ENCODE data around the gene ARID4A.
"Not testable (repeated sequence)": the region's sequence is repeated elsewhere in the genome, so short reads cannot be mapped to it uniquely, and the experiment has no call there.

Gene ARID4A

DNA sequence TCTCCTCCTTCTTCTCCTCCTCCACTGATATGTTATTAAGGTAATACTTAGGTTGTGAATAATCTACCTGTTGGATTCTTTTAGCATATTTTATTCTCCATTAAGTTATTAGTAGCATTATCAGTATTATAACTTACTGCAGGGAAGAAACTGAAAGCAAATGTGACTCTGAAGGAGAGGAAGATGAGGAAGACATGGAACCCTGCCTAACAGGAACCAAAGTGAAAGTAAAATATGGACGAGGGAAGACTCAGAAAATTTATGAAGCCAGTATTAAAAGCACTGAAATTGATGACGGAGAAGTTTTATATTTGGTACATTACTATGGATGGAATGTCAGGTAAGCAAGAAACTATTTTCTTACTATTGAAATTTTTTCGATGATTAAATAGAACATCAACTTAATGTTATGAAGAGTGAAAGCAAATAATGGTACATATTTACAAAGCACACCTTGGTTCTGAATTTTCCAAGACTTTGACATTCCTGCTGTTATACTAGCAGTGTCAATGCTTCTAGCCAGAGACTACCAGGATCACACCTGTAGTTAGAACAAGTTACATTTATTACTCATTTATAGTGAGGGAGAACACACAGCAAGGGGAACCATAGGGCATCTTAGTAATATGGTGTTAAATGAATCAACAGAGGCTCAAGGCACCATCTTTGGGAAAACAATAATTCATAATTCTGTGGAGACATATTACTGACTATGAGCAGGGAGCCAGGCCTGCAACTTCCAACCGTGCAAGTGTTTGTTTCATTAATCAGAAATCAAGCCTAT is 55.4 kb downstream of the ARID4A start:
- intact Hi-C loops (cut with micrococcal nuclease), result no loop called here
- H3K4me3 Mint-ChIP-seq, result peak overlapping the region; percentile 11
- H3K36me3 Mint-ChIP-seq (ENCODE audit: low read depth), result peaks cover 83% of the 10 kb centered on the region
- no peaks in the 10 kb centered on the region for H3K9me3 Mint-ChIP-seq
- H3K4me1 Mint-ChIP-seq (ENCODE audit: low read depth), result peaks cover 12% of the 10 kb centered on the region
- peak overlapping the region; percentile 5 for H3K27ac Mint-ChIP-seq
- no peaks in the 10 kb centered on the region for H3K27me3 Mint-ChIP-seq

DNA sequence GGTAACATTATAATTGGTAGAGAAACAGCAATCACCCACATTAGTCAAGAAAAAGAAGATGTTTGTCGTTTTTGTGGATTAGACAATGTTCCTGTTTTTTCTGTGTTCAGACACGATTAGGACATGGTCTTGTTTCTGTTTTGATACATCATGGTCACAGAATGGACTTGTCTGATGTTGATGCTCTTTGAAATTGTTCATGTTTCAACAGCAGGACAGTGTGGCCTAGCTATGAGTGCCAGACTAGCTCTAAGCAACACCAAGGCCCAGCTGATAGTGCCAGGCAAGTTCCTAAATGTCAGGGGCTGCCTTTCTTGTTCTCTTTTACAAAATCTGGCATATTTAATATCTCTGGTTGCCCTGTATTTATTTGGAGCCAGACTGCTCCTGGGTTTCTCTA is 56.5 kb downstream of the ARID4A start:
- Mint-ChIP-seq H3K4me1 (ENCODE audit: low read depth) (peaks cover 12% of the 10 kb centered on the region), H3K9me3 (no peaks in the 10 kb centered on the region), H3K27me3 (no peaks in the 10 kb centered on the region), H3K27ac (no peak overlapping the region), H3K36me3 (ENCODE audit: low read depth) (peaks cover 84% of the 10 kb centered on the region), H3K4me3 (no peak overlapping the region)
- intact Hi-C loops (cut with micrococcal nuclease), result no loop called here

DNA sequence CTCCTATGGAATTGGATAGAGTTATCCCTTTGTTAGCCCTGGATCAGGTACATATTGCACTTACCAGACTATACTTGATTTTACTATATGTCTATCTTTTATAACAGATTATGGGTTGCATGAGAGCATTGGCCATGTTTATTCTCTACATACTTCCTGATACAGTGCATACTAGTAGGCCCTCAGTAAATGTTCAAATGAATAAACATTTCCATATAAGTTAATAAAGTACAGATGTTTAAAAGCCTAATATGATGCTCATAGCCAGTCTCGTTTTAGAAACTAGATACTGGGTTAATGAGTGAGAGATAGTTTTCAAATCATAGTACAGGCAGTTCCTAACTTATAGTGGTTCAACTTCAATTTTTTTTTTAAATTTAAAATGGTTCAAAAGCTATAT is 57.9 kb downstream of the ARID4A start:
- intact Hi-C loops (cut with micrococcal nuclease), result no loop called here
- Mint-ChIP-seq H3K27me3 (no peaks in the 10 kb centered on the region), H3K36me3 (ENCODE audit: low read depth) (peaks cover 86% of the 10 kb centered on the region), H3K27ac (no peak overlapping the region), H3K9me3 (no peaks in the 10 kb centered on the region), H3K4me3 (no peak overlapping the region), H3K4me1 (ENCODE audit: low read depth) (peaks cover 12% of the 10 kb centered on the region)

DNA sequence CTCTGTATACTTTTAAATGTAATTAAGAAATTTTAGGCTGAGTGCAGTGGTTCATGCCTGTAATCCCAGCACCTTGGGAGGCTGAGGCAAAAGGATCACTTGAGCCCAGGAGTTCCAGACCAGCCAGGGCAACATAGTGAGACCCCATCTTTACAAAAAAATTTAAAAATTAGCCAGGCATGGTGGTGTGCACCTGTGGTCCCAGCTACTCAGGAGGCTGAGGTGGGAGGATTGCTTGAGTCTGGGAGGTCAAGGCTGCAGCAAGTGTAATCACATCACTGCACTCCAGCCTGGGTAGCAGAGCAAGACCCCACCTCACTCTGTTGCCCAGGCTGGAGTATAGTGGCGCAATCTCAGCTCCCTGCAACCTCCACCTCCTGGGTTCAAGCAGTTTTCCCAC is 63.9 kb downstream of the ARID4A start:
- peaks cover 84% of the 10 kb centered on the region for H3K36me3 Mint-ChIP-seq (ENCODE audit: low read depth)
- H3K27ac Mint-ChIP-seq; intact Hi-C loops (cut with micrococcal nuclease); H3K9me3 Mint-ChIP-seq; H3K27me3 Mint-ChIP-seq; H3K4me1 Mint-ChIP-seq (ENCODE audit: low read depth); H3K4me3 Mint-ChIP-seq: not testable (repeated sequence)

DNA sequence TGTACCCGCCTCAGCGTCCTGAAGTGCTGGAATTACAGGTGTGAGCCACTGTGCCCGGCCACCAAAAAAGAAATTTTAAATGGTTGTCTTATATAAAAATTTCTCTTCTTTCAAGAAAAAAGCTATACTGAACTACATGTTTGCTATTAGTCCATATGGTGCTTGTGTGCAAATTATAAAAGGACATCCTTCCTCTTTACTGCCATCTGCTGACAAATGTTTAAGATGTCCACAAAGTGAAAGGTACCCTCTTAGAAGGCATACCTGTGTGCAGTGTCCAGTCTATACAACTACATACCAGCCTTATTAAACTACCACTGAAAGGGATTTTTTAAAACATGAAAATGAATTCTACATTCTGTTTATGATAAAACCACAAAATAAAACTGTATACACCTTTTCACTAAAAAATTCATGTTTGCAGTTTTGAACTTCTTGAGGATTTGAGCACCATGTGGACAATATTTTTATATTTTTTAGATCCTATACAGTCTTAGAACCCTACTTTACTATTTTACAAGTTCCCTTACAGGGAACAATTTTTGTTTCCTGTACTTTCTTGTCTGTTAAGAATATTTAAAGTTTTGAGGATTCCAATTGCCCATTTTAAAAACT is 64.5 kb downstream of the ARID4A start:
- no peaks in the 10 kb centered on the region for H3K27me3 Mint-ChIP-seq
- intact Hi-C loops (cut with micrococcal nuclease), result no loop called here
- H3K9me3 Mint-ChIP-seq, result no peaks in the 10 kb centered on the region
- no peak overlapping the region for H3K4me3 Mint-ChIP-seq
- H3K4me1 Mint-ChIP-seq (ENCODE audit: low read depth), result peaks cover 9% of the 10 kb centered on the region
- H3K27ac Mint-ChIP-seq, result no peak overlapping the region
- H3K36me3 Mint-ChIP-seq (ENCODE audit: low read depth), result peaks cover 85% of the 10 kb centered on the region

DNA sequence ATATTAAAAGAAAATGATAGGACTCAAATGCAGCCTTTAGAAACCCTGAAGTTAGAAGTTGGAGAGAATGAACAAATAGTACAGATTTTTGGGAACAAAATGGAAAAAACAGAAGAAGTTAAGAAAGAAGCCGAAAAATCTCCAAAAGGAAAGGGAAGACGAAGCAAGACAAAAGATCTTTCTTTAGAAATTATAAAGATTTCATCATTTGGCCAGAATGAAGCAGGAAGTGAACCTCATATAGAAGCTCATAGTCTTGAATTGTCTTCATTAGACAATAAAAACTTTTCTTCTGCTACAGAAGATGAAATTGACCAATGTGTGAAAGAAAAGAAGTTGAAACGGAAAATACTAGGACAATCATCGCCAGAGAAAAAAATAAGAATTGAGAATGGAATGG is 66.0 kb downstream of the ARID4A start:
- no peaks in the 10 kb centered on the region for H3K27me3 Mint-ChIP-seq
- H3K4me1 Mint-ChIP-seq (ENCODE audit: low read depth), result peaks cover 9% of the 10 kb centered on the region
- peaks cover 85% of the 10 kb centered on the region for H3K36me3 Mint-ChIP-seq (ENCODE audit: low read depth)
- intact Hi-C loops (cut with micrococcal nuclease), result no loop called here
- H3K27ac Mint-ChIP-seq, result peak overlapping the region; percentile 74
- no peak overlapping the region for H3K4me3 Mint-ChIP-seq
- H3K9me3 Mint-ChIP-seq, result no peaks in the 10 kb centered on the region

DNA sequence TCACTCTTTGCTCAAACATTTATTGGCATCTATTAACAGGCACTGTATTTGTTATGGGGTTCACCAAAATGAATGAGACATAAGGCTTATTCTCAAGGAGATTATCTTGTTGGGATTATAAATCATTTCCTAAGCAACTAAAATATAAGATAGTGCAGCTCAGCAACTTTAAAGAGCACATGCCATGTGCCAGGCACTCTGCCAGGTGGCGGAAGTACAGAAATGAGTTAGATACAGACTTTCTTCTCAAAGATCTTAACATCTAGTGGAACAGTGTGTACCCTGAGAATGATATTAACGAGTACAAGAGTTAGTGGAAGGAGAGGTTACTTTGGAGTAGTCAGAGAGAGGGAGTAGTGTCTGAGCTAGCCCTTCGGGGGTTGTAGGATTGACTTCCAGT is 68.9 kb downstream of the ARID4A start:
- Mint-ChIP-seq H3K4me1 (ENCODE audit: low read depth) (peaks cover 9% of the 10 kb centered on the region), H3K36me3 (ENCODE audit: low read depth) (peaks cover 87% of the 10 kb centered on the region), H3K9me3 (no peaks in the 10 kb centered on the region), H3K27ac (no peak overlapping the region), H3K4me3 (no peak overlapping the region), H3K27me3 (no peaks in the 10 kb centered on the region)
- intact Hi-C loops (cut with micrococcal nuclease), result no loop called here

DNA sequence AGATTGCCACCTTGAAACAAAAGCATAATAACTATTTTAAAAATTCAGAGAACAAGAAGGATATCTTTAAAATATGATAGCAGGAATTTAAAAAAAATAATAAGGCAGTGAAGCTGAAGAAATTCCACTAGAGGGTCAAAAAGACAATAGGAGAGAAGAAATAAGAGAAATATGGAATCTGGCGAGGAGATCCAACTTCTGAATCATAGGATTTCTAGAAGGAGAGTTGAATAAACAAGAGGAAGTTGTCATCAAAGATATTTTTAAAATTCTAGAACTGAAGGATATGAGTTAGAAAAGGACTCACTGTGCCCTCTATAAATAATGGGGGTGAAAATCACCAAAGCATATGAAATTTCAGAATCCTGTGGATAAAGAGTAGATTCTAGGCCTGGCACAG is 70.6 kb downstream of the ARID4A start:
- intact Hi-C loops (cut with micrococcal nuclease), result no loop called here
- H3K27me3 Mint-ChIP-seq, result no peaks in the 10 kb centered on the region
- peaks cover 9% of the 10 kb centered on the region for H3K4me1 Mint-ChIP-seq (ENCODE audit: low read depth)
- no peaks in the 10 kb centered on the region for H3K9me3 Mint-ChIP-seq
- H3K27ac Mint-ChIP-seq, result no peak overlapping the region
- peaks cover 88% of the 10 kb centered on the region for H3K36me3 Mint-ChIP-seq (ENCODE audit: low read depth)
- no peak overlapping the region for H3K4me3 Mint-ChIP-seq

DNA sequence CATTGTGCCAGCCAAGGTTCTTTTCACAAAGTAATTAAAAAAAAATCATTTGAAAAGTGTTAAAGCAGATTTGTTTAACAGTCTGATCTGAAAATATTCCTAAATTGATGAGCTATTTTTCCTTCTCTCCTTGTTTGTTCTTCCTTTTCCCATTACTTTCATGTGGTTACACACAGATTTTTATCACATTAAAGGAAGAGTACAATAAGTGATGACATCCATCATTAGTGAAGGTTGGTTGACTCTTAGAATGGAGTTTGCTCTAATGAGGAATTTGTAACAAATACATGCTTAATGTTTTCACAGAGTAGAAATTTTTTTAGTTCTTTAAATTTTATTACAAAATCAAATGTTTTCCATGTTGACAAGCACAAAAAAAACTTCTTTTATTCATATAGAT is 78.4 kb downstream of the ARID4A start:
- Mint-ChIP-seq H3K36me3 (ENCODE audit: low read depth) (peaks cover 80% of the 10 kb centered on the region), H3K27ac (no peak overlapping the region), H3K4me1 (ENCODE audit: low read depth) (no peaks in the 10 kb centered on the region), H3K4me3 (no peak overlapping the region), H3K9me3 (no peaks in the 10 kb centered on the region), H3K27me3 (no peaks in the 10 kb centered on the region)
- intact Hi-C loops (cut with micrococcal nuclease), result loop anchor here (10.0 kb wide), 1 partner anchor 52 kb away; no protein-coding TSS in a partner anchor

DNA sequence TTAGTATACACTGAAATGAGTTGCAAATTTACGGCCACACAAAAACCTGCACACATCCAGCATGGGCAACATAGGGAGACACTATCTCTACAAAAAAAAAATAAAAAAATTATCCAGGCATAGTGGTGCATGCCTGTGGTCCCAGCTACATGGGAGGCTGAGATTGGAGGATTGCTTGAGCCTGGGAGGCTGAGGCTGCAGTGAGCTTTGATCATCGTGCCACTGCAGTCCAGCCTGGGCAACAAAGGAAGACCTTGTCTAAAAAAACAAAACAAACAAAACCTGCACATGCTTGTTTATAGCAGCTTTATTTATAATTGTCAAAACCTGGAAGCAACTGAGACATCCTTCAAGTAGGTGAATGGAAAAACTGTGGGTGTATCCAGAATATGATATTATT is 92.5 kb downstream of the ARID4A start:
- Mint-ChIP-seq H3K9me3 (no peaks in the 10 kb centered on the region), H3K36me3 (ENCODE audit: low read depth) (peaks cover 20% of the 10 kb centered on the region), H3K4me3 (no peak overlapping the region), H3K4me1 (ENCODE audit: low read depth) (peaks cover 5% of the 10 kb centered on the region), H3K27me3 (no peaks in the 10 kb centered on the region), H3K27ac (no peak overlapping the region)
- intact Hi-C loops (cut with micrococcal nuclease), result no loop called here

DNA sequence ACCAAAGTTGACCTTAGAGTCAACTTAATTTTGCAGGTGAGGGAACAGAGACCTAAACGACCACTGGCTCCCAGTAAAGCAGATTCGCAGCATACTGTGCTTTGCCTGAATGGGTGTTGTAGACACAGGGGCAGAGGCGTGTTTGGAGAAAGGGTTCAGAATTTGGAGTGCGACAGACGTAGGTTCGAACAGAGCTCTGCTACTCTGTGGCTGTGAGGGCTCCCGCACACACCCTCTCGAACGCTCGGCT is 97.1 kb downstream of the ARID4A start:
- H3K4me1 Mint-ChIP-seq (ENCODE audit: low read depth), result peaks cover 23% of the 10 kb centered on the region
- H3K36me3 Mint-ChIP-seq (ENCODE audit: low read depth), result no peaks in the 10 kb centered on the region
- H3K9me3 Mint-ChIP-seq, result no peaks in the 10 kb centered on the region
- peak overlapping the region; percentile 76 for H3K4me3 Mint-ChIP-seq
- no peaks in the 10 kb centered on the region for H3K27me3 Mint-ChIP-seq
- intact Hi-C loops (cut with micrococcal nuclease), result no loop called here
- peak overlapping the region; percentile 85 for H3K27ac Mint-ChIP-seq

DNA sequence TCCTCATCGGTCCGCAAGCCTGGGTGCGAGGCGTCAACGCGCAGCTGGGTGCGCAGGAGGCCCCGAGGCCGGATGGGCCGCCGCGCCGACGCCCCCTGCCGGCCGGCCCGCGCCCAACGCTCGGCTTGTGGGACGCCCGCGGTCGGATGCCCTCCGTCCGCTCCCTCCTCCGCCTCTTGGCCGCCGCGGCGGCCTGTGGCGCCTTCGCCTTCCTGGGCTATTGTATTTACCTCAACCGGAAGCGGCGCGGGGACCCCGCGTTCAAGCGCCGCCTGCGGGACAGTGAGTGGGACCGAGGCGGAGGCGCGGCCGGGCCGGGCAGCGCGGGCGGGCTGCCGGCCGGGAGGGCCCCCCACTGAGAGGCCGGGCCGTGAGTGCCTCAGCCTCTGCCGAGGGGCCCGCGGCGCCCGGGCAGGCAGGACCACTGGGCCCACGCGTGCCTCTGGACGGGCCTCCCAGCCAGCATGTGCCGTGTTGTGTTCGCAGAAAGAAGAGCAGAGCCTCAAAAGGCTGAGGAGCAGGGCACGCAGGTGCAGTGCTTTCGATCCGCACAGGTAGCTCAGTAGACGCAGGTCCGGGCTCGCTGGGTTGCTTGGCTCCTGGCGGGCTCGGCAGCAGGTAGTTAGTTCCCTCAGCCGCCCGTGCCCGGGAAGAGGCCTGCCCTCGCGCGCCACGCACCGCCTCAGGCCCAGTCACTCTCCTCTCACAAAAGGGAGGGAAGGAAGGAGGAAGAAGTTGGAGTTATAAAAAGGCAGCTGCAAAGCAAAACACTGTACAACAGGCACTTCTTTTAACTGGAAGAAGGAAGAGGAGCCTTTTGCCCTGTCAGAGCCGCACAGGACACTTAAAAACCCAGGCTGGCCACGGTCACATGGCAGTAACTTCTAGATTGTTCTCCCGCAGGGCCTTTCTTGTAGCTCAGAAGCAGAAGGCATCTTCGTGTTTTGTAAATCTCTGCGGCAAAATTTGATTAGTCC is 97.7 kb downstream of the ARID4A start, which contains the start of gene TOMM20L:
Gene TOMM20L, plus strand, starts transcription at position 119 of the 977 bp plus-strand sequence. Its CDS starts 28 bp downstream, at position 147.
- peaks cover 23% of the 10 kb centered on the region for H3K4me1 Mint-ChIP-seq (ENCODE audit: low read depth)
- H3K36me3 Mint-ChIP-seq (ENCODE audit: low read depth), result no peaks in the 10 kb centered on the region
- intact Hi-C loops (cut with micrococcal nuclease), result loop anchor here (1.0 kb wide), 1 partner anchor 31 kb away; the partner anchor contains the start of genes KIAA0586 and TIMM9
- H3K27ac Mint-ChIP-seq, result peak within 1 kb of the TSS; percentile 85
- H3K4me3 Mint-ChIP-seq, result peak within 1 kb of the TSS; percentile 76
- no peaks in the 10 kb centered on the region for H3K27me3 Mint-ChIP-seq
- no peaks in the 10 kb centered on the region for H3K9me3 Mint-ChIP-seq

DNA sequence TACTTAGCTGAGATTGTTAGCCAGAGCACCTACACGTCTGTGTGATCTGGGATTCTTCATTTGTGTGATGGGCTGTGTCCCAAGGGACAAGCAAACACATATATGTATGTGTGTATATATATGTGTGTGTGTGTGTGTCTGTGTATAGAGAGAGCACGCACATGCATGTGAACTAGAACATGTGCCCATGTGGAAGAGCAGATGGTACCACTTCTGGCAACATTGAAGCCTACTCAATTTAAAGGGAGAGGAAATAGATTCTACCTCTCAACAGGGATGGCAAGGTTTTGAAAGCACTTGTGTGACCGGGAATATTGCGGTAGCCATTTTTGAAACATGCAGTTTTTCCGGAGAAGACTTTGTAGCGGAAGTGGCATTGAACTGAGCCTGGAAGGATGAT is 98.8 kb downstream of the ARID4A start:
- Mint-ChIP-seq H3K4me3 (no peak overlapping the region), H3K4me1 (ENCODE audit: low read depth) (peaks cover 23% of the 10 kb centered on the region), H3K36me3 (ENCODE audit: low read depth) (no peaks in the 10 kb centered on the region), H3K9me3 (no peaks in the 10 kb centered on the region), H3K27ac (no peak overlapping the region), H3K27me3 (no peaks in the 10 kb centered on the region)
- intact Hi-C loops (cut with micrococcal nuclease), result no loop called here

DNA sequence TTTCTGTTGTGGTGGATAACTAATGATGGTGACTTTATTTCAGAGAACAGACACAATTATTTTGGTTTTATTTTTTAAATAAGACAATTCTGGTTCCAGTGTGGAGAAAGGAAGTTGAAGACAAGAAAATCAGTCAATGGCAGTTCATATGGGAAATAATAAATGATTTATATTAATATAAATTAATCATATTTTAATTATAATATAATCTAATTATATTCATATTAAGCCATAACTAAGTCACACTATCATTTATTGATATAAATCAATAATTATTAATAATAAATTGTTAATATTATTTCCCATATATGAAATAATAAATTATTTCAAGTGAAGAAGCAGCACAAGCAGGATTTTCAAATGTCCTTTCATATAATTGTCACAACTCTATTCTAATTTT is 100.1 kb downstream of the ARID4A start:
- intact Hi-C loops (cut with micrococcal nuclease), result no loop called here
- Mint-ChIP-seq H3K27me3 (no peaks in the 10 kb centered on the region), H3K4me3 (no peak overlapping the region), H3K27ac (no peak overlapping the region), H3K4me1 (ENCODE audit: low read depth) (peaks cover 23% of the 10 kb centered on the region), H3K36me3 (ENCODE audit: low read depth) (no peaks in the 10 kb centered on the region), H3K9me3 (no peaks in the 10 kb centered on the region)

Measured in dendritic cell treated with granulocyte-macrophage colony-stimulating factor and Interleukin-4, amounts not matched to agents 40 ng/mL and 50 ng/mL, for 4 days (primary cell).